NCI-H2081 (cell line): ENCODE data around the gene NT5DC3.

ENCODE experiments used
- DNase-seq, 2 experiments: peaks; one replicate each; lab custom pipeline; 2025; lab: John Stamatoyannopoulos, UW

Gene NT5DC3

GRCh38 chr12:103751171-103751570, 89.9 kb downstream of the NT5DC3 start:
- no peak for DNase-seq

DNA sequence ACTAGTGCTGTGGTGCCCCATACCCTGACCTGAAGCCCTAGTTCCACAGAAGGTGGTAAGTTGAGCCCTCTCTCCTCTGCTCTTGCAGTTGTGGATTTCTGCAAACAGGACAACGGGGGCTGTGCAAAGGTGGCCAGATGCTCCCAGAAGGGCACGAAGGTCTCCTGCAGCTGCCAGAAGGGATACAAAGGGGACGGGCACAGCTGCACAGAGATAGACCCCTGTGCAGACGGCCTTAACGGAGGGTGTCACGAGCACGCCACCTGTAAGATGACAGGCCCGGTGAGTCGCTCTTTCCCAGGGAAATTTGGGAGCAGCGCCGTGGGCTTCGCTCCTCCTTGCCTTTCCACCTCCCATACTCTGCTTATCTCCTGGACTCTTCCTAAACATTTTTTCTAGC, 92.2 kb downstream of the NT5DC3 start:
- no peak for DNase-seq

GRCh38 chr12:103748002-103748401, 93.0 kb downstream of the NT5DC3 start:
- no peak for DNase-seq

GRCh38 chr12:103745962-103746361, 95.1 kb downstream of the NT5DC3 start:
- no peak for DNase-seq

GRCh38 chr12:103743788-103744187, 97.2 kb downstream of the NT5DC3 start:
- DNase-seq = no peak

GRCh38 chr12:103742349-103742932, 98.6 kb downstream of the NT5DC3 start:
- DNase-seq = peak; percentile 67 to 83

GRCh38 chr12:103737881-103738280, 103.2 kb downstream of the NT5DC3 start:
- no peak for DNase-seq

GRCh38 chr12:103736572-103736971, 104.5 kb downstream of the NT5DC3 start:
- no peak for DNase-seq

DNA sequence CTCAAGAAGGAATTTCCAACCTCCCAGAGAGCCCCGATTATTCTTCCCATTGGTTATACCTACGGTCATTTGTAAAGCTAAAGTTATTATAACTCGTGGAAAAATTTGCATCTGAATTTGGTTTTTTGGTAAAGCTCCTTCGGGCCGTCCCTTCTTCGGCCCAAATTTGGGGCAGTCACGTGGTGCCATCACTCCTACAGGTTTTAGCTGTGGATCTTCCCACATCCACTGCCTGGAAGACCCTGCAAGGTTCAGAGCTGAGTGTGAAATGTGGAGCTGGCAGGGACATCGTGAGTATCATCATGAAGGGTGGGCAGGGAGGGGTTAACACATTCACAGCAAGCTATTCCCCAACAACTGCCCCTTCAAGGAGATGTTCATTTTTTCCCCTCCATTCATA, 105.7 kb downstream of the NT5DC3 start:
- DNase-seq = no peak

GRCh38 chr12:103734863-103735262, 106.2 kb downstream of the NT5DC3 start:
- no peak for DNase-seq

DNA sequence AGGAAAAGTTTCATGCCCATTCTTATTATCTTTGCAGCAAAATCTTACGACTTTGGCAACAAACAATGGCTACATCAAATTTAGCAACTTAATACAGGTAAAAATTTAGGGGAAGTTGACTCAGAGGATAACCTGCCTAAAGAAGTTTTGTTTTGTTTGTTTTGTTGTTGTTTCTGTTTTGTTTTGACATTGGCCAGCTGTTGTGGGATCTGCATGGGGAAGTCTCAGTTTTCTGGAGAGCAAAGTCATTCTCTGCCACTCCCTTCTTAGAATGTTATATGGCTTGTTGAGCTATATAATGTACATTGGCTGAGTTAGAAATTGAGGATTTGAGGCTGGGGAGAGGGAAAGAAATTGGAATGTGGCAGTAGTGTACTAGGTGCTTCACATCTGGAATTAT, 109.5 kb downstream of the NT5DC3 start:
- DNase-seq = no peak

GRCh38 chr12:103729499-103729898, 111.5 kb downstream of the NT5DC3 start:
- DNase-seq = no peak

- no peak for DNase-seq
These were observed 112.7 kb downstream of the NT5DC3 start for GRCh38 chr12:103728323-103728722.

DNA sequence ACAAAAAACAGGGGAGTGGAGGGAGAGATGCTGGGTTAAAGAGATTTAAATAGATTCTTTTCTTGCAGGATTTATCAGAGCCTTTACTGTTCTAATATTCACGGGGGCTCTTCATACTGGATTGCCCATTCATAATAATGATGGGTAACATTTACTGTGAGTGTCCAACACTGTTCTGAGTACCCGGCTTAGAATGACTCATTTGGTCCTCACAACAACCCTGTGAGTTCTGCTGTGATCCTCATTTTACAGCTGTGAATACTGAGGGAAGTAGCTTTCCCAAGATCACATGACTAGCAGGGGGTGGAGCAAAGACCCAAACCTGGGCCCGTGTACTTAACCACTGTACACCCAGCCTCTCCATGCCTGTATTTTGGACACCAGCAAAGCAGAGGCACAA, 113.4 kb downstream of the NT5DC3 start:
- no peak for DNase-seq

- DNase-seq = no peak
These were observed 115.6 kb downstream of the NT5DC3 start for GRCh38 chr12:103725398-103725797.
